Cardiac fibroblast (primary cell): ENCODE measurements around the gene TLR5.
A peak's percentile ranks its signal among the peaks of the same experiment; 100 is the strongest.
"Not testable (repeated sequence)": the region's sequence is repeated elsewhere in the genome, so short reads cannot be mapped to it uniquely, and the experiment has no call there.

Source experiments
- DNase-seq, 2 donors: peaks; one replicate each; pipeline versions ENCODE4 v3.0.0 to v3.0.0-alpha.2; 2010; ENCODE audit warnings: low read depth in 2 of 2
- H3K4me3 ChIP-seq, 2 donors: replicated peaks in 1 of 2; 1 replicate in 1 of 2; 2 replicates in 1 of 2; pipeline ENCODE4 v1.5.1; 2011; ENCODE audit warnings: low read depth in 2 of 2, low read length in 2 of 2, mild to moderate bottlenecking in 2 of 2, moderate library complexity in 1 of 2
- TF ChIP-seq, protein P1 (sequence below): IDR thresholded peaks from one replicate; pipeline ENCODE4 v1.5.1; 2011; ENCODE audit warnings: low read depth, mild to moderate bottlenecking, low read length, inconsistent platforms

Gene TLR5

DNA sequence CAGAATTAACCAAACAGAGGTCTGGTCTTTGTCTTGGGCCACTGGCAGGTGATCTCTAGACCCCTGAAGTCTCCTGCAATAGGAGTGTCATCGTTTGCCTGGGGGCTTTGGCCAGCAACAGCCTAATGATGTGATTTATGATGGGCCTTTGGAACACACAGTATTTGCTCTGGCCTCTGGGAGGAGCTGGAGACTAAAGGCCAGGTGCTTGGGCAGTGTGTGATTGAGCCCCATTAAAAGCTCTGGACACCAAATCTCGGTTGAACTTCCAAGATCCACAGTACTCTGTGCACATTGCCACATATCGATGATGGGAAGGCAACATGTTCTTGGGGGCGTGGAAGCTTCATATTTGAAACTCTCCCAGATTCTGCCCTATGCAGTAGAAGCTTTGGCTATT lies 32.0 kb upstream of the TLR5 start:
- no peak for DNase-seq
- H3K4me3 ChIP-seq, result no peak overlapping the region
- TF ChIP-seq, protein P1, sequence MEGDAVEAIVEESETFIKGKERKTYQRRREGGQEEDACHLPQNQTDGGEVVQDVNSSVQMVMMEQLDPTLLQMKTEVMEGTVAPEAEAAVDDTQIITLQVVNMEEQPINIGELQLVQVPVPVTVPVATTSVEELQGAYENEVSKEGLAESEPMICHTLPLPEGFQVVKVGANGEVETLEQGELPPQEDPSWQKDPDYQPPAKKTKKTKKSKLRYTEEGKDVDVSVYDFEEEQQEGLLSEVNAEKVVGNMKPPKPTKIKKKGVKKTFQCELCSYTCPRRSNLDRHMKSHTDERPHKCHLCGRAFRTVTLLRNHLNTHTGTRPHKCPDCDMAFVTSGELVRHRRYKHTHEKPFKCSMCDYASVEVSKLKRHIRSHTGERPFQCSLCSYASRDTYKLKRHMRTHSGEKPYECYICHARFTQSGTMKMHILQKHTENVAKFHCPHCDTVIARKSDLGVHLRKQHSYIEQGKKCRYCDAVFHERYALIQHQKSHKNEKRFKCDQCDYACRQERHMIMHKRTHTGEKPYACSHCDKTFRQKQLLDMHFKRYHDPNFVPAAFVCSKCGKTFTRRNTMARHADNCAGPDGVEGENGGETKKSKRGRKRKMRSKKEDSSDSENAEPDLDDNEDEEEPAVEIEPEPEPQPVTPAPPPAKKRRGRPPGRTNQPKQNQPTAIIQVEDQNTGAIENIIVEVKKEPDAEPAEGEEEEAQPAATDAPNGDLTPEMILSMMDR, result no peak

DNA sequence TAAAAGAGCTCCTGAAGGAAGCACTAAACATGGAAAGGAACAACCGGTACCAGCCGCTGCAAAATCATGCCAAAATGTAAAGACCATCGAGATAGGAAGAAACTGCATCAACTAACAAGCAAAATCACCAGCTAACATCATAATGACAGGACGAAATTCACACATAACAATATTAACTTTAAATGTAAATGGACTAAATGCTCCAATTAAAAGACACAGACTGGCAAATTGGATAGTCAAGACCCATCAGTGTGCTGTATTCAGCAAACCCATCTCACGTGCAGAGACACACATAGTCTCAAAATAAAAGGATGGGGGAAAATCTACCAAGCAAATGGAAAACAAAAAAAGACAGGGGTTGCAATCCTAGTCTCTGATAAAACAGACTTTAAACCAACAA lies 26.4 kb upstream of the TLR5 start:
- not testable (repeated sequence) for DNase-seq, H3K4me3 ChIP-seq

DNA sequence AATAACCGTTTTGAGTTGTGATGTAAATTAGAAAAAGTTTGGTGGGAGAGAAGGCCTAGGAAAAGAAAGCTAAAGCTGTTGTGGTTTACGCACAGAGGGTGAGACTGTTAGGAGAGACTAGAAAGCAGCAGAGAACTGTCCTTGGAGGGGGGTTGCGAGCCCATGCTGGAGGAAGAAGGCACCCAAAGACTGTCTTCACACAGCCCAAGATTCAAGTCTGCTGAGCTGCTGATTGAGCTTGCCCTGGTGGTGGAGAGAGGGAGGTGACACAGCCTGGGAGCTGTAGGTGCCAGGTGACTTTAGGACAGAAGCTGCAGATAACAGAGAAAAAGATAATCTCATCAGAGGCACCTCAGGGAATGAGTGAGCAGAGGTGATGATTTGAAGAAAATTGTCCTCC lies 18.3 kb upstream of the TLR5 start:
- H3K4me3 ChIP-seq, result no peak overlapping the region
- no peak for DNase-seq
- TF ChIP-seq, protein P1, result no peak

DNA sequence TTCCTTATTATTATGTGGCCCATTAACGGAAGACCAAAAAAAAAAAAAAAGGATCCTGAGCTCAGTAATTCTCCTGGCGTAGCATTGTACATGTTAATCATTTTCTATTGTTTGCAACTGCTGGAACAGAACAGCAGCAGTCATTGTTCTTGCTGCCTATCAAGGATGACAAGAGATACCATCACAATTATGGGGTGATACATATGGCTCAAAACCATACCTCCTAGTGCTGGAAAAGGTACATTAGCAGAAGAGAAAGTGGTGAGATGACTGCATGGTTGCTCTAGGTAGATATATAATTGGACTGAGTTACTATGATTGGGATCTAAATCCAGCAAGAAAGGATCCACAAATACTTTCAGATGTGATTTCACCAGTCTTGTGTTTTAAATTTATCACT lies 13.3 kb upstream of the TLR5 start:
- H3K4me3 ChIP-seq, result no peak overlapping the region
- DNase-seq, result no peak
- TF ChIP-seq, protein P1, result no peak

DNA sequence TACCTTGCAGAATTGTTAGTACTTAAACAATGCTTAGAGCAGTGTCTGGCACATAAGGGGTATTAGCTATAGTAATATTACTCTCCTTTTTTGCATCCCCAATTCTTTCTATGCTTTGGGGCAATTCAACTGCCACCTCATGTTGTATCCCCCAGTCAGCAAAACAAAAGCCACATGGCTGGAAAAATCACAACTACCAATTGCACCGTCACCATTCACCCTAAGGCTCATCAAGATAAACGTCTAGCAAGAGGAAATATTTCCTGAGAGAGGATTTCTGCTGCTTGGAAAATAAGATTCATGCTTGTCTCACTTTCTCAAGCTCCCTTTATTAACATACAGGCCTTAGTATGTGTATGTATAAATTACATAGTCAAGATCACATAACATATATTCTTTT lies 12.1 kb upstream of the TLR5 start:
- TF ChIP-seq, protein P1, result no peak
- no peak overlapping the region for H3K4me3 ChIP-seq
- no peak for DNase-seq

DNA sequence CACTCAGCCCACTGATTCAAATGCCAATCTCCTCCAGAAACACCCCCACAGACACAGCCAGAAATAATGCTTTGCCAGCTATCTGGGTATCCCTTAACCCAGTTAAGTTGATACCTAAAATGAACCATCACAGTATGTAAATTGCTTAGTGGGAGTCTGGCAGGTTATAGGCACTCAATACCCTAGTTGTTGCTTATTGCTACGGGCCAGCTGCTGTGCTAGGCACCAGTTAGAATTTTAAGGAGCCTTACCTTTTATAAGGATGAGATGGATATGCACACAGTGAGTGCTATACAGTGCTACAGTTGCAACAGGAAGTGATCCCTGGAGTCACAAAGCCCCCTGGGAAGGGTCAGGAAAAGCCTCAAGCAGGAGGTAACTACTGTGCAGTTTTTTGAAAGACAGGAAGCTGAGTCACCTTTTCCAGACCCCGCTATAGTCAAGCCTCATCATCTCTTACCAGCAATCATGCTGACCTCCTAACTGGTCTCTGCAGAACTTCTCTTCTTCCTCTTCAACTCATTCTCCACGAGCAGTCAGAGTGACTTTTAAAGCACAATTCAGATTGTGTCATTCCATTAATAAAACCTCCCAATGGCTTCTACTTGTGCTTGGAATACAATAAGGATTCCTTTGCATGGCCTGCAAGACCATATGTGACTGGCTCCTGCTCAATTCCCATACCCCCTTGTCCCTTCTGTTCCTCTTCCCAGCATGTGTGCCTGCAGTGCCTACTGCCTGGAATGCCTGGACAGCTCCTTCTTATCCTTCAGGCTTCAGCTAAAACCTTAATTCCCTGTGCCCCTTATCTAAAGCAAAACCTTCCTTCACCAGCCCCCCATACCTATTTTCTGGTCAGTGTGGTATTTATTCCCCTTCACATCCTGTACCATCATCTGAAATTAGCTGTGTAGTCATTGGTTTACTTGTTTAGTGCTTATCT lies 10.4 kb upstream of the TLR5 start:
- TF ChIP-seq, protein P1, result no peak
- peak; percentile 52 to 66 for DNase-seq
- H3K4me3 ChIP-seq, result no peak overlapping the region

DNA sequence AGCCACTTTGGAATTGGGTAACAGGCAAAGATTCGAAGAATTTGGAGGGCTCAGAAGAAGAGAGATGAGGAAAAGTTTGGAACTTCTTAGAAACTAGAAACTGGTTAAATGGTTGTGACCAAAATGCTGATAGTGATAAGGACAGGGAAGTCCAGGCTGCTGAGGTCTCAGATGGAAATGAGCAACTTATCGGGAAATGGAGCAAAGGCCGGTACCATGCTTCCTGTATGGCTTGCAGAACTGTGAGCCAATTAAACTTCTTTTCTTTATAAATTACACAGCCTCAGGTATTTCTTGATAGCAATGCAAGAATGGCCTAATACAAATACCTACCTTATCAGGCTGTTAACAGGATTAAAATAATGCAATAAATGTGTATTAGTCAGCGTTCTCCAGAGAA lies 9.4 kb upstream of the TLR5 start:
- TF ChIP-seq, protein P1, result no peak
- DNase-seq, result no peak
- no peak overlapping the region for H3K4me3 ChIP-seq
